WTC11 (cell line): ENCODE measurements around the gene NOC2L. TPM values are rescaled to one million over a fixed set of nuclear protein-coding genes. Genes with fewer than 3 reads are reported as not detected.

Source experiments
- ATAC-seq: fragments of 200-7000 bp; cut with Tn5 transposase; 2 replicates; pipeline ENCODE4 v1.10.0; 2021; ENCODE audit warnings: mild to moderate bottlenecking, moderate library complexity
- CTCF ChIA-PET: fragments of 300-600 bp; sonication (Branson Sonifier 250); formaldehyde crosslinking; loops from one replicate; lab custom pipeline; 2021; ENCODE audit warnings: antibody characterized with exemption; lab: Charles Lee
- POLR2A ChIA-PET: fragments of 350-600 bp; sonication (Branson Sonifier 250); formaldehyde crosslinking; loops from one replicate; lab custom pipeline; 2021; ENCODE audit warnings: antibody characterized with exemption; lab: Charles Lee
- DNase-seq: peaks from one replicate; pipeline ENCODE4 v3.0.0; 2021; ENCODE audit warnings: low spot score
- H3K27ac Mint-ChIP-seq: 2 replicates; pipeline ENCODE4 v1.8.0; 2021; ENCODE audit warnings: mixed read lengths
- H3K27me3 Mint-ChIP-seq: 2 replicates; pipeline ENCODE4 v1.8.0; 2021; ENCODE audit warnings: low read depth, mild to moderate bottlenecking, moderate library complexity, mixed read lengths
- H3K36me3 Mint-ChIP-seq: 2 replicates; pipeline ENCODE4 v1.8.0; 2021; ENCODE audit warnings: mixed read lengths
- H3K4me1 Mint-ChIP-seq: 2 replicates; pipeline ENCODE4 v1.8.0; 2022; ENCODE audit warnings: mixed read lengths
- H3K4me3 Mint-ChIP-seq: 2 replicates; pipeline ENCODE4 v1.8.0; 2021; ENCODE audit warnings: mild to moderate bottlenecking, moderate library complexity, mixed read lengths
- H3K9me3 Mint-ChIP-seq: 2 replicates; pipeline ENCODE4 v1.8.0; 2021; ENCODE audit warnings: mixed read lengths
- ATF1 ChIP-seq: sonication (generic); formaldehyde crosslinking; IDR thresholded peaks from 2 replicates; pipeline ENCODE4 v1.8.1; 2023; ENCODE audit warnings: mild to moderate bottlenecking, moderate library complexity, missing genetic modification reagents
- CREB1 ChIP-seq: sonication (generic); formaldehyde crosslinking; IDR thresholded peaks from 2 replicates; pipeline ENCODE4 v1.8.0; 2023; ENCODE audit warnings: mild to moderate bottlenecking, missing genetic modification reagents
- FOXP1 ChIP-seq: sonication (generic); formaldehyde crosslinking; IDR thresholded peaks from 2 replicates; pipeline ENCODE4 v1.8.0; 2022; ENCODE audit warnings: missing genetic modification reagents, mild to moderate bottlenecking, moderate library complexity, borderline replicate concordance
- NFE2L1 ChIP-seq: sonication (generic); formaldehyde crosslinking; IDR thresholded peaks from 2 replicates; pipeline ENCODE4 v1.8.1; 2023; ENCODE audit warnings: missing genetic modification reagents
- NR2C2 ChIP-seq: sonication (generic); formaldehyde crosslinking; IDR thresholded peaks from 2 replicates; pipeline ENCODE4 v1.8.0; 2022; ENCODE audit warnings: mild to moderate bottlenecking, missing genetic modification reagents
- total RNA-seq: library from RNA; stranded (reverse); gene quantifications from 3 replicates; pipeline ENCODE4 v1.2.3, GENCODE V29; 2021
- TF ChIP-seq, protein P1 (sequence below): fragments of 250-450 bp; sonication (Bioruptor Pico); IDR thresholded peaks from 2 replicates; pipeline ENCODE4 v1.9.0; 2021; ENCODE audit warnings: mild to moderate bottlenecking
- TF ChIP-seq, protein P2 (sequence below): sonication (generic); formaldehyde crosslinking; IDR thresholded peaks from 2 replicates; pipeline ENCODE4 v1.8.0; 2023; ENCODE audit warnings: missing genetic modification reagents, mild to moderate bottlenecking, borderline replicate concordance
- TF ChIP-seq, protein P3 (sequence below): sonication (generic); formaldehyde crosslinking; IDR thresholded peaks from 2 replicates; pipeline ENCODE4 v1.8.0; 2023; ENCODE audit warnings: mild to moderate bottlenecking, missing genetic modification reagents
- TF ChIP-seq, protein P4 (sequence below): sonication (generic); formaldehyde crosslinking; conservative IDR thresholded peaks from 2 replicates; pipeline ENCODE4 v1.8.1; 2023; ENCODE audit warnings: mild to moderate bottlenecking, low read depth, missing genetic modification reagents, moderate library complexity
- TF ChIP-seq, protein P5 (sequence below): fragments of 250-450 bp; sonication (Bioruptor Pico); IDR thresholded peaks from 2 replicates; pipeline ENCODE4 v1.8.0; 2021; ENCODE audit warnings: mild to moderate bottlenecking

NOC2L gene
- total RNA-seq, 1 experiment from 2014 or later: 182 TPM

DNA sequence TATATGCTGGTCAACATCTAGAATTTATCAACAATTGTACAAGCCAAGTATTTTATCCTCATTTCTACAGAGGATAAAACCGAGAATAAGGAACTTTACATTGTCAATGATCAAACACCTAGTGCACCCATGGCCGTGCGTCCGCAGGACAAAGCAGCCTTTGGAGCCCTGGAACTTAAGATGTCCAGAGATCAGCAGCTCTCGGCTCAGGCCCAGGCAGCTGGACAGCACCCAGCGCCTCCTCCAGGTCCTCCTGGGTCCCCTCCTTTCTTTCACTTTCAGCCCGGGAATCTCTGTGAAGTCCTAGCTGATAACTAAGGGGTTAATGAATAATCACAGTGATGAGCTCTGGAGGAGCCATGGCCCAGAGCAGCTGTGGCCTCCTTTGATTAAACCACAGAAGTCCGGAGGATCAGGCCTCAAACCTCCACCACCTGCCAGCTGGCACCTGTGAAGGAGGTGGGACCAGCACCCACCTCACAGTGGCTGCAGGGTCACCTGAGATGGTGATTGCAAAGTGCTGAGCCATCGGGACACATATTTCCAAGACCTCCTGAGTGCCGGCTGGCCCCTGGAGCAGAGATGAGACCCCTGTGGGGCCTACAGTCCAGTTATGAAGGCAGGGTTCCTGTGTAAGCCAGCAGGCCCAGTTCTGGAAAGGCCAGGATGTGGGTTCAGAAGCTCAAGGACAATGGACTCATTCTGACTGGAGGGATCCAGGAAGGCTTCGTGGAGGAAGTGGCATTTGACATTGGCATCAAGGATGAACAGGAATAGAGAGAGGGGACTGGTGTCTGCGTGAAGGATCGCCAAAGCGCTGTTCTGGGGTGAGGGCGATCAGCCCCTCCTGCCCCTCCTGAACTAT lies 46.9 kb downstream of the NOC2L start:
- Mint-ChIP-seq H3K27me3 (peaks cover 60% of the 10 kb centered on the region), H3K36me3 (no peaks in the 10 kb centered on the region), H3K27ac (no peak overlapping the region), H3K9me3 (no peaks in the 10 kb centered on the region), H3K4me3 (no peak overlapping the region), H3K4me1 (peaks cover 2% of the 10 kb centered on the region; the same call in 1 of the 2 replicates)
- DNase-seq (no peak), ATAC-seq (no peak)
- CTCF ChIA-PET: interaction anchor here (0.8 to 2.2 kb wide), 7 partner anchors 11 to 42 kb away, joined by 3 to 9 read pairs (median 6); partner anchors contain the start of gene SAMD11
- POLR2A ChIA-PET: no interaction called here
- TF ChIP-seq NR2C2 (CRISPR knock-in tag) (no peak), FOXP1 (CRISPR knock-in tag) (no peak), NFE2L1 (CRISPR knock-in tag) (no peak), CREB1 (CRISPR knock-in tag) (no peak), ATF1 (CRISPR knock-in tag) (no peak)
- TF ChIP-seq, protein P1, sequence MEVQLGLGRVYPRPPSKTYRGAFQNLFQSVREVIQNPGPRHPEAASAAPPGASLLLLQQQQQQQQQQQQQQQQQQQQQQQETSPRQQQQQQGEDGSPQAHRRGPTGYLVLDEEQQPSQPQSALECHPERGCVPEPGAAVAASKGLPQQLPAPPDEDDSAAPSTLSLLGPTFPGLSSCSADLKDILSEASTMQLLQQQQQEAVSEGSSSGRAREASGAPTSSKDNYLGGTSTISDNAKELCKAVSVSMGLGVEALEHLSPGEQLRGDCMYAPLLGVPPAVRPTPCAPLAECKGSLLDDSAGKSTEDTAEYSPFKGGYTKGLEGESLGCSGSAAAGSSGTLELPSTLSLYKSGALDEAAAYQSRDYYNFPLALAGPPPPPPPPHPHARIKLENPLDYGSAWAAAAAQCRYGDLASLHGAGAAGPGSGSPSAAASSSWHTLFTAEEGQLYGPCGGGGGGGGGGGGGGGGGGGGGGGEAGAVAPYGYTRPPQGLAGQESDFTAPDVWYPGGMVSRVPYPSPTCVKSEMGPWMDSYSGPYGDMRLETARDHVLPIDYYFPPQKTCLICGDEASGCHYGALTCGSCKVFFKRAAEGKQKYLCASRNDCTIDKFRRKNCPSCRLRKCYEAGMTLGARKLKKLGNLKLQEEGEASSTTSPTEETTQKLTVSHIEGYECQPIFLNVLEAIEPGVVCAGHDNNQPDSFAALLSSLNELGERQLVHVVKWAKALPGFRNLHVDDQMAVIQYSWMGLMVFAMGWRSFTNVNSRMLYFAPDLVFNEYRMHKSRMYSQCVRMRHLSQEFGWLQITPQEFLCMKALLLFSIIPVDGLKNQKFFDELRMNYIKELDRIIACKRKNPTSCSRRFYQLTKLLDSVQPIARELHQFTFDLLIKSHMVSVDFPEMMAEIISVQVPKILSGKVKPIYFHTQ (CRISPR knock-in tag): no peak
- TF ChIP-seq, protein P2, sequence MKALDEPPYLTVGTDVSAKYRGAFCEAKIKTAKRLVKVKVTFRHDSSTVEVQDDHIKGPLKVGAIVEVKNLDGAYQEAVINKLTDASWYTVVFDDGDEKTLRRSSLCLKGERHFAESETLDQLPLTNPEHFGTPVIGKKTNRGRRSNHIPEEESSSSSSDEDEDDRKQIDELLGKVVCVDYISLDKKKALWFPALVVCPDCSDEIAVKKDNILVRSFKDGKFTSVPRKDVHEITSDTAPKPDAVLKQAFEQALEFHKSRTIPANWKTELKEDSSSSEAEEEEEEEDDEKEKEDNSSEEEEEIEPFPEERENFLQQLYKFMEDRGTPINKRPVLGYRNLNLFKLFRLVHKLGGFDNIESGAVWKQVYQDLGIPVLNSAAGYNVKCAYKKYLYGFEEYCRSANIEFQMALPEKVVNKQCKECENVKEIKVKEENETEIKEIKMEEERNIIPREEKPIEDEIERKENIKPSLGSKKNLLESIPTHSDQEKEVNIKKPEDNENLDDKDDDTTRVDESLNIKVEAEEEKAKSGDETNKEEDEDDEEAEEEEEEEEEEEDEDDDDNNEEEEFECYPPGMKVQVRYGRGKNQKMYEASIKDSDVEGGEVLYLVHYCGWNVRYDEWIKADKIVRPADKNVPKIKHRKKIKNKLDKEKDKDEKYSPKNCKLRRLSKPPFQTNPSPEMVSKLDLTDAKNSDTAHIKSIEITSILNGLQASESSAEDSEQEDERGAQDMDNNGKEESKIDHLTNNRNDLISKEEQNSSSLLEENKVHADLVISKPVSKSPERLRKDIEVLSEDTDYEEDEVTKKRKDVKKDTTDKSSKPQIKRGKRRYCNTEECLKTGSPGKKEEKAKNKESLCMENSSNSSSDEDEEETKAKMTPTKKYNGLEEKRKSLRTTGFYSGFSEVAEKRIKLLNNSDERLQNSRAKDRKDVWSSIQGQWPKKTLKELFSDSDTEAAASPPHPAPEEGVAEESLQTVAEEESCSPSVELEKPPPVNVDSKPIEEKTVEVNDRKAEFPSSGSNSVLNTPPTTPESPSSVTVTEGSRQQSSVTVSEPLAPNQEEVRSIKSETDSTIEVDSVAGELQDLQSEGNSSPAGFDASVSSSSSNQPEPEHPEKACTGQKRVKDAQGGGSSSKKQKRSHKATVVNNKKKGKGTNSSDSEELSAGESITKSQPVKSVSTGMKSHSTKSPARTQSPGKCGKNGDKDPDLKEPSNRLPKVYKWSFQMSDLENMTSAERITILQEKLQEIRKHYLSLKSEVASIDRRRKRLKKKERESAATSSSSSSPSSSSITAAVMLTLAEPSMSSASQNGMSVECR (CRISPR knock-in tag): no peak
- TF ChIP-seq, protein P3, sequence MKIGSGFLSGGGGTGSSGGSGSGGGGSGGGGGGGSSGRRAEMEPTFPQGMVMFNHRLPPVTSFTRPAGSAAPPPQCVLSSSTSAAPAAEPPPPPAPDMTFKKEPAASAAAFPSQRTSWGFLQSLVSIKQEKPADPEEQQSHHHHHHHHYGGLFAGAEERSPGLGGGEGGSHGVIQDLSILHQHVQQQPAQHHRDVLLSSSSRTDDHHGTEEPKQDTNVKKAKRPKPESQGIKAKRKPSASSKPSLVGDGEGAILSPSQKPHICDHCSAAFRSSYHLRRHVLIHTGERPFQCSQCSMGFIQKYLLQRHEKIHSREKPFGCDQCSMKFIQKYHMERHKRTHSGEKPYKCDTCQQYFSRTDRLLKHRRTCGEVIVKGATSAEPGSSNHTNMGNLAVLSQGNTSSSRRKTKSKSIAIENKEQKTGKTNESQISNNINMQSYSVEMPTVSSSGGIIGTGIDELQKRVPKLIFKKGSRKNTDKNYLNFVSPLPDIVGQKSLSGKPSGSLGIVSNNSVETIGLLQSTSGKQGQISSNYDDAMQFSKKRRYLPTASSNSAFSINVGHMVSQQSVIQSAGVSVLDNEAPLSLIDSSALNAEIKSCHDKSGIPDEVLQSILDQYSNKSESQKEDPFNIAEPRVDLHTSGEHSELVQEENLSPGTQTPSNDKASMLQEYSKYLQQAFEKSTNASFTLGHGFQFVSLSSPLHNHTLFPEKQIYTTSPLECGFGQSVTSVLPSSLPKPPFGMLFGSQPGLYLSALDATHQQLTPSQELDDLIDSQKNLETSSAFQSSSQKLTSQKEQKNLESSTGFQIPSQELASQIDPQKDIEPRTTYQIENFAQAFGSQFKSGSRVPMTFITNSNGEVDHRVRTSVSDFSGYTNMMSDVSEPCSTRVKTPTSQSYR (CRISPR knock-in tag): no peak
- TF ChIP-seq, protein P4, sequence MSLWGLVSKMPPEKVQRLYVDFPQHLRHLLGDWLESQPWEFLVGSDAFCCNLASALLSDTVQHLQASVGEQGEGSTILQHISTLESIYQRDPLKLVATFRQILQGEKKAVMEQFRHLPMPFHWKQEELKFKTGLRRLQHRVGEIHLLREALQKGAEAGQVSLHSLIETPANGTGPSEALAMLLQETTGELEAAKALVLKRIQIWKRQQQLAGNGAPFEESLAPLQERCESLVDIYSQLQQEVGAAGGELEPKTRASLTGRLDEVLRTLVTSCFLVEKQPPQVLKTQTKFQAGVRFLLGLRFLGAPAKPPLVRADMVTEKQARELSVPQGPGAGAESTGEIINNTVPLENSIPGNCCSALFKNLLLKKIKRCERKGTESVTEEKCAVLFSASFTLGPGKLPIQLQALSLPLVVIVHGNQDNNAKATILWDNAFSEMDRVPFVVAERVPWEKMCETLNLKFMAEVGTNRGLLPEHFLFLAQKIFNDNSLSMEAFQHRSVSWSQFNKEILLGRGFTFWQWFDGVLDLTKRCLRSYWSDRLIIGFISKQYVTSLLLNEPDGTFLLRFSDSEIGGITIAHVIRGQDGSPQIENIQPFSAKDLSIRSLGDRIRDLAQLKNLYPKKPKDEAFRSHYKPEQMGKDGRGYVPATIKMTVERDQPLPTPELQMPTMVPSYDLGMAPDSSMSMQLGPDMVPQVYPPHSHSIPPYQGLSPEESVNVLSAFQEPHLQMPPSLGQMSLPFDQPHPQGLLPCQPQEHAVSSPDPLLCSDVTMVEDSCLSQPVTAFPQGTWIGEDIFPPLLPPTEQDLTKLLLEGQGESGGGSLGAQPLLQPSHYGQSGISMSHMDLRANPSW (CRISPR knock-in tag): no peak
- TF ChIP-seq, protein P5, sequence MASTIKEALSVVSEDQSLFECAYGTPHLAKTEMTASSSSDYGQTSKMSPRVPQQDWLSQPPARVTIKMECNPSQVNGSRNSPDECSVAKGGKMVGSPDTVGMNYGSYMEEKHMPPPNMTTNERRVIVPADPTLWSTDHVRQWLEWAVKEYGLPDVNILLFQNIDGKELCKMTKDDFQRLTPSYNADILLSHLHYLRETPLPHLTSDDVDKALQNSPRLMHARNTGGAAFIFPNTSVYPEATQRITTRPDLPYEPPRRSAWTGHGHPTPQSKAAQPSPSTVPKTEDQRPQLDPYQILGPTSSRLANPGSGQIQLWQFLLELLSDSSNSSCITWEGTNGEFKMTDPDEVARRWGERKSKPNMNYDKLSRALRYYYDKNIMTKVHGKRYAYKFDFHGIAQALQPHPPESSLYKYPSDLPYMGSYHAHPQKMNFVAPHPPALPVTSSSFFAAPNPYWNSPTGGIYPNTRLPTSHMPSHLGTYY (CRISPR knock-in tag): no peak
